Jurkat, Clone E6-1 (cell line): ENCODE data around the gene AGL.
"Not testable (repeated sequence)": the region's sequence is repeated elsewhere in the genome, so short reads cannot be mapped to it uniquely, and the experiment has no call there.

Source experiments
- DNase-seq: peaks from one replicate; pipeline ENCODE4 v3.0.0-alpha.2; 2011; ENCODE audit warnings: low read depth, low spot score
- H3K4me3 ChIP-seq: 2 replicates; pipeline ENCODE4 v1.5.1; 2011; ENCODE audit warnings: mild to moderate bottlenecking, low read length, control low read depth, moderate library complexity

AGL gene

DNA sequence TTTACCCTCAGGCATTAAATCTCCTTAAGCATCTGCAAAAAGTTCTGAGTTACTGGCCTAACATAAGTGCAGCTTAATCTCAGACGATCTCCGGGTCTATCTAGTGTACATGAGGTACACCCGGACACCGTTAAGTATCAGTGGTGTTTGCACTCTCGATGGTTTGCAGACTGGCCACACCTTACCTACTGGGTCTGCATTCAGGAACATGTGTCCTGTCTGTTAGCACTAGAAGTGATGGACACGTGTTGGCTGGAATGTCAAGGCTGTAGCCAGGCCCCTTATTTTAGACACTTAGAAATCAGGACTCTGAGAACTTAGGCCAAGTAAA is 783 bp upstream of the AGL start:
- no peak for DNase-seq
- peak overlapping the region; percentile 82 for H3K4me3 ChIP-seq

- no peak for DNase-seq
- H3K4me3 ChIP-seq: peak overlapping the region; percentile 82
Observed at GRCh38 chr1:99850459-99851291, 514 bp downstream of the AGL start.

DNA sequence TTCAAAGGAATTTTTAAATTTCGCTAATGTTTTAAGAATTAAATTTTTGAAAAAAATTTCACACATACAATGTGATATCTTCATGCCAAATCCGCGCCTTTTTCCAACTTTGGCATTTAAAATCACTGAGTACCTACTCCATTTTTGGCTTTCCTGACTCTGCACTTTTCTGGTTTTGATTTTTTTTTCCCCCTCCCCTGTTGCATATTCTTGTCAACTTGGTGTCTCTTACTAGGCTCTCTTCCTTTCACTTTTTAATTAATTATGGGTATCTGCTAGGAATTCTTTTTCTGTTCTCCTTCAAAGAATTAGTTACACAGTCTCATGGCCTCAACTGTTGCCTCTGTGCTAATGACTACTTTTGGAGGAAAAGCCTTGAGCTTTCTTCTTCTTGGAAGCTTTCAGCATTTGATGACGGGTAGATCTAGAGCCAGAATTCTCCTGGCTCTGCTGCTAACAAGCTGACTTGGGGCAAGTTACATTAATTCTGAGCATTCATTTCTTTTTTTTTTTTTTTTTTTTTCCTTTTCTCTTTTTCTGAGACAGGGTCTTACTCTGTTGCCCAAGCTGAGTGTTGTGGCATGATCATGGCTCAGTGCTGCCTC is 1.8 kb downstream of the AGL start:
- H3K4me3 ChIP-seq: no peak overlapping the region

GRCh38 chr1:99852648-99853047 is 2.5 kb downstream of the AGL start:
- no peak for DNase-seq
- no peak overlapping the region for H3K4me3 ChIP-seq

More for the DNA sequence above, 1.8 kb downstream of the AGL start:
- no peak for DNase-seq

DNA sequence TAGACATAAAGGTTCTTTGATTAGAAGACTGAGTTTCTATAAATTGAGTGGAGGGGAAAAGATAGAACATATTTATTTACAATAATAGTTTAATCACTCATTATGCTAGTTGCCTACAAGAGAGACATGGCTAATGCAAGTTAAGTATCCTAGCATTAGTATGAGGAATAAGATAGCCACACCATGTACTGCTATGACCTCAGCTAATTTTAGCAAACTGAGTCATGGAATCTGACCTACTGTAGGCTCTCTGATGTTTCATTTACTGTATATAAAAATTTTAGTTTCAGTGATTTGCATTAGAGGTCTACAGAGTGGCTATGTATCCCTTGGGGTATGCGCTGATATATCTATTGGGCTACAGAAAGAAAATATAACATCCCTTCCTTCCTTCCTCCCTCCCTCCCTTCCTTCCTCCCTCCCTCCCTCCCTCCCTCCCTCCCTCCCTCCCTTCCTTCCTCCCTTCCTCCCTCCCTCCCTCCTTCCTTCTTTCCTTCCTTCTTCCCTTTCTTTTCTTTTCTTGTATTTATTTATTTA is 5.8 kb downstream of the AGL start:
- no peak for DNase-seq
- no peak overlapping the region for H3K4me3 ChIP-seq

DNA sequence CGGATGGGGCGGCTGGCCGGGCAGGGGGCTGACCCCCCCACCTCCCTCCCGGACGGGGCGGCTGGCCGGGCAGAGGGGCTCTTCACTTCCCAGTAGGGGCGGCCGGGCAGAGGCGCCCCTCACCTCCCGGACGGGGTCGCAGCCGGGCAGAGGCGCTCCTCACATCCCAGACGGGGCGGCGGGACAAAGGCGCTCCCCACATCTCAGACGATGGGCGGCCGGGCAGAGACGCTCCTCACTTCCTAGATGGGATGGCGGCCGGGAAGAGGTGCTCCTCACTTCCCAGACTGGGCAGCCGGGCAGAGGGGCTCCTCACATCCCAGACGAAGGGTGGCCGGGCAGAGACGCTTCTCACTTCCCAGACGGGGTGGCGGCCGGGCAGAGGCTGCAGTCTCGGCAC is 6.9 kb downstream of the AGL start:
- not testable (repeated sequence) for H3K4me3 ChIP-seq, DNase-seq

DNA sequence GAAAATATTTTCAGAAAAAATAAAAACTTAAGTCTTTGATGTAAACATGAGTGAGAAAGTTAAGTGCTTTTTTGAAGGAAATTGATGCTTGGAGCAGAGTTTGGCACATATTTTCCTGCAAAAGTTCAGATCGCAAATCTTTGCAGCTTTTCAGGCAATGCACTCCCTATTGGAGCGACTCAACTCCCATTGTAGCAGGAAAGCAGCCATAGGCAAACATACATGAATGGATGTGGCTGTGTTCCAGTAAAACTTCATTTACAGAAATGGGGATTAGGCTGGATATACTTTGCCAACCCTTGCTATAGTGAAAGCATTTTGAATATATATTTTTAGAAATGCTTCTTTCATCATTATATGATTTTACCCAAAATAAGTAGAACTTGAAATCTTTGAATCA is 8.1 kb downstream of the AGL start:
- H3K4me3 ChIP-seq: no peak overlapping the region
- no peak for DNase-seq

DNA sequence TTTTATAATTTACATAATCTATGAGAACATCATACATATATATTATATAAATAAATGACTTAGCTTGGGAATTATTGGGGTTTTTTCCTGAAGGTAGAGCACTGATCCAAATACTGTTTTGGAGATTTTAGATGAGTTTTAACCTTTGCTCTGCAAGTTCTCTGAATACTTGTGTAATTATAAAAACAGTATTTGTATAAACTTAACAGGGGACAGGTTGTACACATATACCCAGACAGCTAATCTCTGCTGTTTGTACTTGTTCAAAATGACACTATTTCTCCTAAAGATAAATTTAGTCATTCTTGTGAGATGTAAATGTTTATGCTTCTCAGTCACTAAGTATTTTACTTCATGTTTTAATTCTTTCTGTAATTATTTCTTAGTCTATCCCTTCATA is 8.7 kb downstream of the AGL start:
- H3K4me3 ChIP-seq: no peak overlapping the region
- DNase-seq: no peak

DNA sequence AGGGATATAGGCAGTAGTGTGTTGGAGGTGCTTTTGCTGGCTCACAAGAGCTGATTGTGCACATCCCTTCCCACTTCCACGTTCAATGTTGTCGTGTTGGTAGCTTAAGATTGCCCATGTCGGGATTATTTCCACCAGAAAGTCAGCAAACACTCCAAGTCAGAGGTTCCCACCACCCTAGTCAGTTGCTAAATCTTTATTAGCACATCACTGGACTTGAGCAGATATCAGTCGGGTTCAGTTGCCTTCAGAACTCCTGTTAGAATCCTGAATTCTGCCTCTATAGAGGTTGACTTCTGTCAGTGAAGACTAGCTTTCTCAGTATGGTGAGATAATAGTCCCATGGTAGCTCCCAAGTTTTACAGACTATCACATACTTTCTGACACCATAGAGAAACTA is 10.5 kb downstream of the AGL start:
- no peak for DNase-seq
- no peak overlapping the region for H3K4me3 ChIP-seq

GRCh38 chr1:99867682-99868081 is 17.5 kb downstream of the AGL start:
- no peak for DNase-seq

GRCh38 chr1:99869304-99869703 is 19.1 kb downstream of the AGL start:
- no peak overlapping the region for H3K4me3 ChIP-seq
- no peak for DNase-seq

More at GRCh38 chr1:99867682-99868081, 17.5 kb downstream of the AGL start:
- no peak overlapping the region for H3K4me3 ChIP-seq

DNA sequence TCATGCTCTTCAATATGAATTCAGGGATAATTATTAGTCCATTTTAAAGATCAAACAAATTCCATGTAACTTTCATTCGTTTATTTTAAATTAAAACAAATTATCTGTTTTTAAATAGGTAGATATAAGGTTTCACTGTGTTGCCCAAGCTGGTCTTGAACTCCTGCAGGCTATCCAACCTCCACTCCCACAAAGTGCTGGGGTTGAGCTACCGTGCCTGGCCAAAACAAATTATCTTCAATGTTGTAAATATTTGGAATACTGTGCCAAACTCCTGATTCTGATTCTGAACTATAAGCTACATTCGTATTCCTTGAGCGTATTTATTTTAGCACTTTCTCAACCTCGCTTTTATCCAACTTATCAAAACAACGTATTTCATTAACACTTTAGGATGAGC is 19.6 kb downstream of the AGL start:
- DNase-seq: no peak
- no peak overlapping the region for H3K4me3 ChIP-seq

DNA sequence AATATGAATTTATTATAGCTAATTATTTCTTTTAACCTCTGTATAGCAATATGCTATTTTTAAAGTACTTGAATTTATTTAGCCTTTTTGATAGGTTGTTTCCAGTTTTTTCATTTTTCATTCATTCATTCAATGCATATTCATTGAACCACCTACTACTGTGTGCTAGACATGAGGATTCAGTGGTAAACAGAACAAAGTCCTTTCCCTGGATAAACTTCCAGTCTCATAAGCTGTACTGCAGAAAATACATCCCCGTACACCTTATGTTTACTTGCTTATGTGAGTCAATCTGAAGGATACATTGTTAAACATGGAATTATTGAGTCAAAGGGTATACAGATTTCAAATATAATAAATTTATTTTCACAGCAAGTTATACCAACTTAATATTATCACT is 21.9 kb downstream of the AGL start:
- DNase-seq: no peak
- H3K4me3 ChIP-seq: no peak overlapping the region

GRCh38 chr1:99877568-99877967 is 27.4 kb downstream of the AGL start:
- H3K4me3 ChIP-seq: no peak overlapping the region
- DNase-seq: no peak

- DNase-seq: peak; percentile 15
- H3K4me3 ChIP-seq: no peak overlapping the region
Observed at GRCh38 chr1:99886179-99886578, 36.0 kb downstream of the AGL start.

GRCh38 chr1:99886841-99887240 is 36.7 kb downstream of the AGL start:
- no peak overlapping the region for H3K4me3 ChIP-seq
- no peak for DNase-seq

- DNase-seq: no peak
- H3K4me3 ChIP-seq: no peak overlapping the region
Observed at GRCh38 chr1:99887890-99888289, 37.7 kb downstream of the AGL start.

DNA sequence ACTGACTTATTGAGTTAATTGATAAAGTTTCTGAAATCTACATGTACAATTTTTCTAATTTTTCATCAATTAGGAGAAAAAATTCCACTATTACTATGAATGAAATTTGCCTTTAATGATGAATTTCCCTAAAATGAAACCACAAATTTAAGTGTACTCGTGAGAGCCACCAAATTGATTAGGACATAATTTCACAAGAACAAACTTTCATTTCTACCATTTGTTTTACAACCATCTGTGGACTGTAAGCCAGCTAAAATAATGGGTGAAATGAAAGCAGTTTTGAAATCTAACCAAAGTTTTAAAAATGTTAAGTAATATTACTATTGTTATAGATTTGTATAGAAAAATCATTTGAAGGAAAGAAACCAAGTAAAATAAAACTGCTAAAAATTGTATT is 41.8 kb downstream of the AGL start:
- DNase-seq: no peak

DNA sequence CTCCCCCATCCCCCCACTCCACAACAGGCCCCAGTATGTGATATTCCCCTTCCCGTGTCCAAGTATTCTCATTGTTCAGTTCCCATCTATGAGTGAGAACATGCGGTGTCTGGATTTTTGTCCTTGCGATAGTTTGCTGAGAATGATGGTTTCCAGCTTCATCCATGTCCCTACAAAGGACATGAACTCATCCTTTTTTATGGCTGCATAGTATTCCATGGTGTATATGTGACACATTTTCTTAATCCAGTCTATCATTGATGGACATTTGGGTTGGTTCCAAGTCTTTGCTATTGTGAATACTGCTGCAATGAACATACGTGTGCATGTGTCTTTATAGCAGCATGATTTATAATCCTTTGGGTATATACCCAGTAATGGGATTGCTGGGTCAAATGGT is 53.1 kb downstream of the AGL start:
- DNase-seq: not testable (repeated sequence)

More for the DNA sequence above, 41.8 kb downstream of the AGL start:
- no peak overlapping the region for H3K4me3 ChIP-seq

DNA sequence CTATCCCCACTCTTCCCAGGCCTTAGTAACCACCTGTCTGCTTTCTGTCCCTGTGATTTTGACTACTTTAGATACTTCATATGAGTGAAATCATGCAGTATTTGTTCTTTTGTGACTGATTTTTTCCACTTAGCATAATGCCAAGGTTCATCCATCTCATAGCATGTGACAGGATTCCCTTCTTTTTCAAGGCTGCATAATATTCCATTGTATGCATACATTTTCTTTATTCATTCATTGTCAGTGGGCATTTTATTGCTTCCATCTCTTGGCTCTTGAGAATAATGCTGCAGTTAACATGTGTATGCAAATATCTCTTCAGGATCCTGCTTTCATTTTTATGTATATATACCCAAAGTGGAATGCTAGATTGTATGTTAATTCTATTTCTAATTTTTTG is 56.4 kb downstream of the AGL start:
- no peak overlapping the region for H3K4me3 ChIP-seq
- DNase-seq: no peak

More for the DNA sequence above, 53.1 kb downstream of the AGL start:
- not testable (repeated sequence) for H3K4me3 ChIP-seq

DNA sequence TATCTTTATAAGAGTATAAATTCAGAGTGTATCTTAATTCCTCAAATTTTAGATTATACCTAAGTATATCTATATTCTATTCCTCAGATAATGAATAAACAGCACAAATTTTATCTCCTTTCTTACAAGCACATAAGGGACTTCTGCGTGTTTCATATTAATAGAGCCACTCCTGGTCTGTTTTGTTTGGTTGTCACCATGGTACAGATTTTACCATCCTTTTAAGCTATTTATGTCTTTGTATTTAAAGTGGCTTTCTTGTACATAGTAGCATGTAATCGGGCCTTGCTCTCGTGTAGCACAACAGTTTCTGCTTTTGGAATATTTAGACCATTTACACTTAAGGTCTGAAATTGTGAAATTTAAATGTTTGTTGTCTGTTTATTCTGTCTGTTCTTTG is 67.1 kb downstream of the AGL start:
- DNase-seq: no peak
- H3K4me3 ChIP-seq: no peak overlapping the region
